IMR-90 (cell line): Measurements from ENCODE around the gene STK33.

Experiments used
- BHLHE40 ChIP-seq: fragments of 150-350 bp; IDR thresholded peaks from 2 replicates; pipeline ENCODE4 v1.6.1; 2016; ENCODE audit warnings: mild to moderate bottlenecking, low read depth, low read length
- CEBPB ChIP-seq: IDR thresholded peaks from 2 replicates; pipeline ENCODE4 v1.6.1; 2012; ENCODE audit warnings: low read depth, low read length, improper control_type of control experiment
- CHD1 ChIP-seq: IDR thresholded peaks from 2 replicates; pipeline ENCODE4 v1.6.1; 2012; ENCODE audit warnings: low read depth, low read length, improper control_type of control experiment
- CTCF ChIP-seq: conservative IDR thresholded peaks from 2 replicates; pipeline ENCODE4 v1.5.1; 2012; ENCODE audit warnings: mild to moderate bottlenecking, low read depth, low read length, improper control_type of control experiment
- FOS ChIP-seq: fragments of 150-350 bp; IDR thresholded peaks from 2 replicates; pipeline ENCODE4 v1.6.1; 2016; ENCODE audit warnings: low read depth, low read length
- MXI1 ChIP-seq: IDR thresholded peaks from 2 replicates; pipeline ENCODE4 v1.6.1; 2012; ENCODE audit warnings: low read depth, mild to moderate bottlenecking, low read length, moderate library complexity, borderline replicate concordance
- POLR2A ChIP-seq: IDR thresholded peaks from 2 replicates; pipeline ENCODE4 v1.6.1; 2012; ENCODE audit warnings: mild to moderate bottlenecking, low read depth, low read length
- RAD21 ChIP-seq: IDR thresholded peaks from 2 replicates; pipeline ENCODE4 v1.6.1; 2012; ENCODE audit warnings: low read length, improper control_type of control experiment
- RCOR1 ChIP-seq: IDR thresholded peaks from 2 replicates; pipeline ENCODE4 v1.6.1; 2012; ENCODE audit warnings: mild to moderate bottlenecking, low read length, improper control_type of control experiment; ENCODE audit not compliant: insufficient replicate concordance
- SMC3 ChIP-seq: fragments of 150-350 bp; IDR thresholded peaks from 2 replicates; pipeline ENCODE4 v1.6.1; 2016; ENCODE audit warnings: low read depth, mild to moderate bottlenecking, antibody characterized with exemption, low read length, moderate library complexity

DNA sequence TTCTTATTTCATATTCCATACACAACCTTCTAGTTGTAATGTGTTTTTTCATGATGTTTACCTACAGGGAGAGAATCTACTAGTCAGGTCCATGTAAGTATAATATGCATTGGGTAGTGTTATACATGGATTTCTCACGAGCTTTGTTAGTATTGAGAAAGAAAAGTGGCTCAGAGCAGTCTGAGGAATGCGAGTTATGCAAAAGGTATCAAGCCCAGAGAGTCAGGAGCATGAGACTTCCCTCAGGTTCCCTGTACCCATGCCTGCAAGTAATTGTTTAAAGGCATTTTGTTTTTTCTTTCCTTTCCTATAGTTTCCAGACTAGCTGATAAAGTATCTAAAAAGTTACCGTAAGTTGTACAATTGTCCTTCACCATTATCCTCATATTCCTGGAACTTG, 66.1 kb downstream of the STK33 start:
- TF ChIP-seq FOS (no peak), RCOR1 (no peak), BHLHE40 (no peak), CTCF (no peak), POLR2A (no peak), MXI1 (no peak), CEBPB (no peak), SMC3 (no peak), RAD21 (no peak), CHD1 (no peak)
